Caki2 (cell line): ENCODE results near the gene PTPN12. TPM values are rescaled to one million over a fixed set of nuclear protein-coding genes. Genes with fewer than 3 reads are reported as not detected.
"Not testable (repeated sequence)": the region's sequence is repeated elsewhere in the genome, so short reads cannot be mapped to it uniquely, and the experiment has no call there.

ENCODE experiments used
- DNase-seq: peaks from one replicate; pipeline ENCODE4 v3.0.0-alpha.2; 2015; ENCODE audit warnings: low read depth
- in situ Hi-C: cut with HindIII; loops from 2 replicates; pipeline ENCODE4 v1.10.0; 2016; ENCODE audit warnings: low sequenced_read_pairs, low pct_unique_long_range_greater_than_20kb, mixed read lengths
- total RNA-seq: library from RNA; depleted of rRNA; stranded (reverse); fragments of >200 nt; shearing (Covaris generic); gene quantifications from 2 replicates; pipeline ENCODE4 v1.2.3, GENCODE V29; 2014; ENCODE audit warnings: low replicate concordance

PTPN12 gene
- total RNA-seq, 1 experiment from 2014 or later, result 19.0 TPM

GRCh38 chr7:77649716-77650349, 112.7 kb downstream of the PTPN12 start:
- in situ Hi-C loops, result loop anchor here (25.0 kb wide), 1 partner anchor 262 kb away; no protein-coding TSS in a partner anchor
- DNase-seq, result no peak

DNA sequence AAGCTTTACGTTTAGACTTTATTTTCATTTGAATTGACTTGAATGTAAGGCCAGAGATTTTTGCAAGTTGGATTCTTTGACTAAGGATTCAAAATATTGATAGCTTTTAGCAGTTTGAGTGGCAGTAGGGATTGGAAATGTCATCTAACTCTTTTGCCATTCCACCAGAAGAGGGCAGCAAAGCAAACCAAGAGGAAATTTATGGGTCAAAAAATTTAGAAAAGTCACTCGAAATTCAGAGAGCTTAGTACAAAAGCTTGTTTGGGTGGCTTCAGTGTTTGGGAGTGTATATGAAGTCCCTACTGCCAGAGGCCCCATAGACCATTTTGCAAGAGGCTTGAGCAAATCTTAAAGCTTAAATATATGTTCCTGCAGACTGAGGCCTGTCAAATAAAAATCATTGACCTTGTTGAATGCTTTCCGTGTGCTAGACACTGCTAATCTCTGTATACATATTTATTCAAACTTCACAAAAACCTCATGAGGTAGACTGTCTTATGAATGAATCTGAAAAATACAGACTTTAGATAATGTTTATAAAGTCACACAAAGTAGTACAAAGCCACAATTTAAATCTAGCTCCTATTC, 114.6 kb downstream of the PTPN12 start:
- peak; percentile 19 for DNase-seq
- in situ Hi-C loops, result no loop called here

- in situ Hi-C loops, DNase-seq: not testable (repeated sequence)
Measured at GRCh38 chr7:77652826-77653225, 115.7 kb downstream of the PTPN12 start.

DNA sequence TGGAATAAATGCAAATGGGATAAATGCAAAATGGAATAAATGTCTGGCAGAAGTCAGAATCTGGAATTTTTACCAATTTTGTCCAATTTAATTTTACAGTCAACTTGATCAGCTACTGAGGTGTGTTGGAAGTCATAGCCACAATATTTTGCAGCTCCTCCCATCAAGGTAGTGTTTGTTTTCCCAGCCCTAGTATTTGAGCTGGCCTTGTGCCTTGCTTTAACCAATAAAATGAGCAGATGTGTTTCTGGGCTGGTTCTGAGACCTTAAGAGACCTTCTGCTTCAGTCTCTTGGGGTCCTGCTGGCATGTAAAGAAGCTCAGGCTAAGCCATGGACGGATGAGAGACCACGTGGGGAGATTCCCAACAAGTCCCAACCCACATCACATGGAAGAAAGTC, 116.5 kb downstream of the PTPN12 start:
- in situ Hi-C loops, result no loop called here
- DNase-seq, result no peak

GRCh38 chr7:77655356-77655755, 118.3 kb downstream of the PTPN12 start:
- in situ Hi-C loops, result no loop called here
- DNase-seq, result no peak

DNA sequence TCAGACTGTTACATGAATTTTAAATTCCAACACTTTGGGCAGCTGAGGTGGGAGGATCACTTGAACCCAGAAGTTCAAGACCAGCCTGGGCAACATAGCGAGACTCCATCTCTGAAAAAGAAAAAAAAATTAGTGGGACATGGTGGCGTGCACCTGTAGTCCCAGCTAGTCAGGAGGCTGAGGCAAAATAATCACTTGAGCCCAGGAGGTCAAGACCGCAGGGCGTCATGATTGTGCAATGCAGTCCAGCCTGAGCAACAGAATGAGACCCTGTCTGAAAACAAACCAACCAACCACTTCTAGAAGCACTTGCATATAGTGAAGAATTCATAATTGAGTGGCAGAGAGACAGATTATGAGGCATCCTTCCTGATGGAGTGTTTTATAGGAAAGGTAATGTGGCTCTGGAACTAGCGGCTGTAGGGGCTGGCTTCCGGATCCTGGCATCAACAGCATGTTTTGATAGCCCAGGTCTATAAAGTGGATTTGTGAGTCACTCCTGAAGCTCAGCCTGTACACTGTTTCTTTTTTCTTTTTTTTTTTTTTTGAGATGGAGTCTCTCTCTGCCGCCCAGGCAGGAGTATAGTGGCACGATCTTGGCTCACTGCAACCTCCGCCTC, 118.9 kb downstream of the PTPN12 start:
- in situ Hi-C loops, result no loop called here
- DNase-seq, result no peak

DNA sequence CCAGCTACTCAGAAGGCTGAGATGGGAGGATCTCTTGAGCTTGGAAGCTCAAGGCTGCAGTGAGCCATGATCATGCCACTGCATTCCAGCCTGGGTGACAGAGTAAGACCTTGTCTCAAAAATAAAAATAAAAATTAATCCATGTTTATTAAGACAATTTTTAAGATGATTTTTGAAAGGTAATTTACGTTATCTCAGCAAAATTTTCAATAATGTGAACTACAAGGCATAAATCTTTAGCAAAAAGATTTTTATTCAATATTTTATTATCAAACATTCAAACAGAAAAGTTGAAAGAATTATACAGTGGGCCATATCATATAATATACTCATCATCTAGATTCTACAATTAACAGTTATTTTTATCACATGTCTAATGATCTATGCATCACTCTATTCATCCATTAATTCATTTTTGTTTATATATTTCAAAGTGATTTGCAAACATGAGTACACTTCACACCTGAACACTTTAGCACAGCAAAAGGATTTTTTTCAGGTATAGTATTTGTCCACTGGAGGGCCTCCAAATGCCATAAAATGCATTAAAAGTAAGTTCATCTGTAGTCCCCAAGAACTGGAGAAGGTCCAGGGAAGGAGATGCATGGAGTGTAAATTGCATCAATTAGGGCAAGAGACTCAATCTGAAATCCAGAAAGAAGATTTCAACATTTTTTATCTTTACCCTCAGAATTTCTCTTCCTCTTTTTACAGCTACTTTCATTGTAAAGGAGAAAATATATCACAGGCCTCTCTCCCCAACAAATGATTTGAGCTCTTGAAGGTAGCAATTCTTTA, 120.5 kb downstream of the PTPN12 start:
- in situ Hi-C loops, result no loop called here
- DNase-seq, result peak; percentile 33

DNA sequence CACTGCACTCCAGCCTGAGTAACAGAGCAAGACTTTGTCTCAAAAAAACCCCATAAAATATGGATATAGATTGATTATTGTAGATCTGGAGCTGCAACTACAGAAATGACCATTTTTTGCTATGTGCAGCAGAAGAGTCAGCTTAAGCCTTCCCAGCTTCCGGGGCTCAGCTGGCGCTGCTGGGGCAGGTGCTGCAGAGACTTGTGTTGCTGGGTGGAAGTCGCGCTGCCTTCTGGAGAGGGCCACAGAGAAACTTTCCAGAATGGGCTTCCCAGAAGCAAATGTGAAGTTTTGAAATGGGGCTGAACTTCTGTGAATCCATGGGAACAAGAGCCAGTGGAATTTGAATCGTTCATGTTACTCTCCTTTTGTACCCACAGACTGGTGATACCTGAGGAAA, 121.8 kb downstream of the PTPN12 start:
- in situ Hi-C loops, result no loop called here
- no peak for DNase-seq

GRCh38 chr7:77661816-77662215, 124.7 kb downstream of the PTPN12 start:
- in situ Hi-C loops, result no loop called here

GRCh38 chr7:77662869-77663268, 125.8 kb downstream of the PTPN12 start:
- in situ Hi-C loops, result no loop called here
- no peak for DNase-seq

More at GRCh38 chr7:77661816-77662215, 124.7 kb downstream of the PTPN12 start:
- DNase-seq, result no peak

- no peak for DNase-seq
- in situ Hi-C loops, result no loop called here
Measured at GRCh38 chr7:77664715-77665114, 127.6 kb downstream of the PTPN12 start.

- in situ Hi-C loops, result no loop called here
- no peak for DNase-seq
Measured at GRCh38 chr7:77665161-77665560, 128.1 kb downstream of the PTPN12 start.

GRCh38 chr7:77667459-77668086, 130.5 kb downstream of the PTPN12 start:
- no peak for DNase-seq
- in situ Hi-C loops, result no loop called here

DNA sequence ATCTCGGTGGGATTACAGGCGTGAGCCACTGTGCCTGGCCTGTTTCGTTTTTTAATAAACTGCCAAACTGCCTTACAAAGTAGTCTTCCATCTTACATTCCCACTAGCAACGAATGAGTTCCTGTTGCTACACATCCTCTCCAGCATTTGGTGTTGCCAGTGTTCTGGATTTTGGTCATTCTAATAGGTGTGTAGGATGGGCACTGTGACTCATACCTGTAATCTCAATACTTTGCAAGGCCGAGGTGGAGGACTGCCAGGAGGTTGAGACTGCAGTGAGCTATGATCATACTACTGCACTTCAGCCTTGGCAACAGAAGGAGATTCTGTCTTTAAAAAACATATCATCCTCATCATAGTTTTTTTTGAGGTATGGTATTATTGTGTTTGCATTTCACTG, 137.8 kb downstream of the PTPN12 start:
- in situ Hi-C loops, result no loop called here
- DNase-seq, result no peak

GRCh38 chr7:77679608-77680007, 142.5 kb downstream of the PTPN12 start:
- no peak for DNase-seq
- in situ Hi-C loops, result no loop called here

DNA sequence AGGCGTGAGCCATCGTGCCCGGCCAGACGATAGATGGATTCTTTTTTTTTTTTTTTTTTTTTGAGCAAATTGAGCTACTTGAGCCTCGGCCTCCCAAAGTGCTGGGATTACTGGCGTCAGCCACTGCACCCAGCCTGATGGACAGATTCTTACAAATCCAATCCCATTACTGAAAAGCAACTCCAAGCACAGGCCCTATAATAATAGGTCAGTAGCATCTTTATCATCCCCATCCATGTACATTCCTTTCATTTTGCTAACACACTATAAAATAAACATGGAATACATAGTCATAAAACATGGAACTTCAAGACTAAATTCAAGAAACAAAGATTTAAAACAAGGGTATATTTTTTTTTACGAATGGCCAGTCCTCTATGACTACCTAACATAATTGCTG, 143.2 kb downstream of the PTPN12 start:
- in situ Hi-C loops, result no loop called here

GRCh38 chr7:77684030-77684429, 146.9 kb downstream of the PTPN12 start:
- DNase-seq, result no peak
- in situ Hi-C loops, result no loop called here

More for the DNA sequence above, 143.2 kb downstream of the PTPN12 start:
- DNase-seq, result no peak

DNA sequence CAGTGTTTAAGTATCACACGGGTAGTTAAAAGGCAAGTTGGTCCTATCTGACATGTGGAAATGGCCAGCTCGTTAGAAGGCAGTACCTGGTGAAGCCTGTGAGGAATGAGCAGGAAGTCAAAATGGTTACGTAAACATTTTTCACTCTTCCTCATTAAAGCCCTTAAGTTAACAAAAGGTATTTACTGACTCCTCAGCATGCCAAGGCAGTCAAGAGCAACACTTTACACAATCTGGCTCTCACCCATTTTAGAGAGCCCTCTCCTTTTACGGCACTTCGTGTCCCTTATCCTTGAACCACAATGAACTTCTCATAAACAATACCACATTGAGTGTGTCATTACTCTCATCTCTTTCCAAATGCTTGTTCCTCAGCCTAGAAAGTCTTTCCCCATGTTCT, 148.1 kb downstream of the PTPN12 start:
- DNase-seq, result no peak
- in situ Hi-C loops, result no loop called here
